Nephron progenitor cell (in vitro differentiated cells): ENCODE measurements around the gene CRADD.

ENCODE experiments used
- DNase-seq: peaks from one replicate; pipeline ENCODE4 v3.0.0; 2021
- H3K27ac Mint-ChIP-seq: 2 replicates; pipeline ENCODE4 v1.8.0; 2021; ENCODE audit warnings: mild to moderate bottlenecking, moderate library complexity, mixed read lengths
- H3K27me3 Mint-ChIP-seq: 2 replicates; pipeline ENCODE4 v1.8.0; 2021; ENCODE audit warnings: mild to moderate bottlenecking, low read depth, mixed read lengths; ENCODE audit not compliant: poor library complexity
- H3K36me3 Mint-ChIP-seq: 2 replicates; pipeline ENCODE4 v1.8.0; 2021; ENCODE audit warnings: low read depth, mixed read lengths
- H3K4me1 Mint-ChIP-seq: 2 replicates; pipeline ENCODE4 v1.8.0; 2021; ENCODE audit warnings: mixed read lengths
- H3K4me3 Mint-ChIP-seq: 2 replicates; pipeline ENCODE4 v1.8.0; 2021; ENCODE audit warnings: mild to moderate bottlenecking, moderate library complexity, mixed read lengths
- H3K9me3 Mint-ChIP-seq: 2 replicates; pipeline ENCODE4 v1.8.0; 2021; ENCODE audit warnings: mild to moderate bottlenecking, moderate library complexity, mixed read lengths
- TF ChIP-seq, protein P1 (sequence below): fragments of 200-600 bp; sonication (generic); IDR thresholded peaks from 2 replicates; pipeline ENCODE4 v1.5.0; 2021; ENCODE audit warnings: antibody characterized with exemption

Gene CRADD

DNA sequence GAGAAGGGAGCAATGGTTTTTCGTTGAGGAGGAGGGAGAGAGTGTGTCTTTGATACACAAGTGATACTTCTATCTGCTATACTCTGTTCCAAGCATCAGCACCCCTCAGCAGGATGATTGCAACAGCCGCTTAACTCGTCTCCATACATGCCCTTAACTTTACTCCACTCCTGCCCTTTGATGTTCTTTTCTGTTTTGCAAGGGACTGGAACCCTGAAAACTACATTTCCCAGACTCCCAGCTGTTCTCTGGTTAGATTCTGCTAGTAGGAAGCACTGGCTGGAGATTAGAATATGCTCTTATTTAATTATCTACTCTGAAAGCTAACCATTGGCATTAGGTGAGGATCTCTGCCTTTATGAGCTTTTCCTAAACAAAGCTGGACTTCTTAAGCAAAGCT is 23.5 kb upstream of the CRADD start:
- H3K27ac Mint-ChIP-seq, result no peak overlapping the region
- TF ChIP-seq, protein P1, sequence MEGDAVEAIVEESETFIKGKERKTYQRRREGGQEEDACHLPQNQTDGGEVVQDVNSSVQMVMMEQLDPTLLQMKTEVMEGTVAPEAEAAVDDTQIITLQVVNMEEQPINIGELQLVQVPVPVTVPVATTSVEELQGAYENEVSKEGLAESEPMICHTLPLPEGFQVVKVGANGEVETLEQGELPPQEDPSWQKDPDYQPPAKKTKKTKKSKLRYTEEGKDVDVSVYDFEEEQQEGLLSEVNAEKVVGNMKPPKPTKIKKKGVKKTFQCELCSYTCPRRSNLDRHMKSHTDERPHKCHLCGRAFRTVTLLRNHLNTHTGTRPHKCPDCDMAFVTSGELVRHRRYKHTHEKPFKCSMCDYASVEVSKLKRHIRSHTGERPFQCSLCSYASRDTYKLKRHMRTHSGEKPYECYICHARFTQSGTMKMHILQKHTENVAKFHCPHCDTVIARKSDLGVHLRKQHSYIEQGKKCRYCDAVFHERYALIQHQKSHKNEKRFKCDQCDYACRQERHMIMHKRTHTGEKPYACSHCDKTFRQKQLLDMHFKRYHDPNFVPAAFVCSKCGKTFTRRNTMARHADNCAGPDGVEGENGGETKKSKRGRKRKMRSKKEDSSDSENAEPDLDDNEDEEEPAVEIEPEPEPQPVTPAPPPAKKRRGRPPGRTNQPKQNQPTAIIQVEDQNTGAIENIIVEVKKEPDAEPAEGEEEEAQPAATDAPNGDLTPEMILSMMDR, result no peak
- H3K9me3 Mint-ChIP-seq, result peaks cover 4% of the 10 kb centered on the region
- H3K4me3 Mint-ChIP-seq, result no peak overlapping the region
- H3K27me3 Mint-ChIP-seq, result peaks cover 4% of the 10 kb centered on the region
- no peaks in the 10 kb centered on the region for H3K36me3 Mint-ChIP-seq
- no peaks in the 10 kb centered on the region for H3K4me1 Mint-ChIP-seq
- no peak for DNase-seq

- DNase-seq, result no peak
Observed at GRCh38 chr12:93654421-93654820, 22.8 kb upstream of the CRADD start.

GRCh38 chr12:93657071-93657470 is 20.1 kb upstream of the CRADD start:
- TF ChIP-seq, protein P1, result no peak
- DNase-seq, result no peak
- no peak overlapping the region for H3K4me3 Mint-ChIP-seq
- H3K36me3 Mint-ChIP-seq, result no peaks in the 10 kb centered on the region
- H3K27ac Mint-ChIP-seq, result no peak overlapping the region
- H3K27me3 Mint-ChIP-seq, result peaks cover 12% of the 10 kb centered on the region
- H3K4me1 Mint-ChIP-seq, result no peaks in the 10 kb centered on the region
- H3K9me3 Mint-ChIP-seq, result peaks cover 4% of the 10 kb centered on the region

More at GRCh38 chr12:93654421-93654820, 22.8 kb upstream of the CRADD start:
- Mint-ChIP-seq H3K9me3 (peaks cover 4% of the 10 kb centered on the region), H3K27ac (peak overlapping the region; percentile 31), H3K4me1 (no peaks in the 10 kb centered on the region), H3K36me3 (no peaks in the 10 kb centered on the region), H3K27me3 (peaks cover 4% of the 10 kb centered on the region), H3K4me3 (no peak overlapping the region)
- TF ChIP-seq, protein P1, result no peak

GRCh38 chr12:93661021-93661420 is 16.2 kb upstream of the CRADD start:
- H3K36me3 Mint-ChIP-seq, result no peaks in the 10 kb centered on the region
- TF ChIP-seq, protein P1, result no peak
- H3K4me3 Mint-ChIP-seq, result no peak overlapping the region
- H3K27me3 Mint-ChIP-seq, result peaks cover 14% of the 10 kb centered on the region
- H3K27ac Mint-ChIP-seq, result no peak overlapping the region
- H3K4me1 Mint-ChIP-seq, result peaks cover 13% of the 10 kb centered on the region
- no peak for DNase-seq
- H3K9me3 Mint-ChIP-seq, result peaks cover 4% of the 10 kb centered on the region

- Mint-ChIP-seq H3K27me3 (peaks cover 11% of the 10 kb centered on the region), H3K9me3 (no peaks in the 10 kb centered on the region), H3K27ac (no peak overlapping the region), H3K4me1 (peaks cover 13% of the 10 kb centered on the region), H3K36me3 (no peaks in the 10 kb centered on the region), H3K4me3 (no peak overlapping the region)
- TF ChIP-seq, protein P1, result no peak
- no peak for DNase-seq
Observed at GRCh38 chr12:93663006-93663728, 14.0 kb upstream of the CRADD start.

DNA sequence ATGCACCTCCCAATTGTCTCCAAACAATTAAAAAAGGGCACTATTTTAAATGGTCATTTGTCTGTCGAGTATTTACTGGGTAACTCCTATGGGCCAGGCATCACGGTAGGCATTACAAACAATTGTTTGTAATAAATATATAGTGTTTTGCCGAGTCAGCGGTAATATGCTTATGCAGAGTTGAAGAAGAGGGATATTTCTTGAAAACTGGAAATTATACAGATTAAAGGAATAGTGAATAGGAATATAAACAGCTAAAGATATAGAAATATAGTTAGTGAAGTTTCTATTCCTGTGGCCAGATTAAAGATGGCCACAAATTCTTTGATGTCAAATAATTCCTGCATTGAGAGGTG is 13.5 kb upstream of the CRADD start:
- no peak for DNase-seq
- TF ChIP-seq, protein P1, result no peak
- Mint-ChIP-seq H3K36me3 (peaks cover 4% of the 10 kb centered on the region), H3K4me1 (peaks cover 13% of the 10 kb centered on the region), H3K4me3 (no peak overlapping the region), H3K9me3 (peaks cover 5% of the 10 kb centered on the region), H3K27ac (no peak overlapping the region), H3K27me3 (peaks cover 11% of the 10 kb centered on the region)
